Heart left ventricle (tissue), 16 donors: ENCODE results near the gene TNIK. TPM values are rescaled to one million over a fixed set of nuclear protein-coding genes. Genes with fewer than 3 reads are reported as not detected.

ENCODE experiments used
- ATAC-seq, 4 donors: fragments of 200-7000 bp; cut with Tn5 transposase; one replicate each; pipeline ENCODE4 v1.9.1; 2020 to 2022; ENCODE audit warnings: moderate library complexity in 4 of 4, mild to moderate bottlenecking in 3 of 4, moderate number of reproducible peaks in 1 of 4
- DNase-seq, 5 donors: peaks; one replicate each; pipeline ENCODE4 v3.0.0-alpha.2; 2020
- H3K27ac ChIP-seq, 12 donors: fragments of 200-600 bp; sonication (generic) in 4 of 12; one replicate each; pipeline versions ENCODE4 v1.5.0 to v1.8.0; 2016 to 2022; ENCODE audit warnings: mild to moderate bottlenecking in 2 of 12
- H3K27me3 ChIP-seq, 9 donors: fragments of 200-600 bp; sonication (generic) in 2 of 9; one replicate each; pipeline versions ENCODE4 v1.5.1 to v1.8.0; 2016 to 2022; ENCODE audit warnings: mild to moderate bottlenecking in 3 of 9
- H3K36me3 ChIP-seq, 9 donors: fragments of 200-600 bp; sonication (generic) in 2 of 9; one replicate each; pipeline versions ENCODE4 v1.5.0 to v1.8.0; 2018 to 2022; ENCODE audit warnings: mild to moderate bottlenecking in 2 of 9
- H3K4me1 ChIP-seq, 12 donors: fragments of 200-600 bp; sonication (generic) in 4 of 12; one replicate each; pipeline versions ENCODE4 v1.5.0 to v1.8.0; 2016 to 2022; ENCODE audit warnings: mild to moderate bottlenecking in 3 of 12
- H3K4me3 ChIP-seq, 12 donors: fragments of 200-600 bp; sonication (generic) in 4 of 12; one replicate each; pipeline versions ENCODE4 v1.5.0 to v1.8.0; 2017 to 2022; ENCODE audit warnings: mild to moderate bottlenecking in 9 of 12, moderate library complexity in 4 of 12
- H3K9me3 ChIP-seq, 12 donors: fragments of 200-600 bp; sonication (generic) in 4 of 12; one replicate each; pipeline versions ENCODE4 v1.5.0 to v1.8.0; 2016 to 2022; ENCODE audit warnings: mild to moderate bottlenecking in 1 of 12
- POLR2A ChIP-seq, 2 donors: fragments of 450-650 bp; IDR thresholded peaks; one replicate each; pipeline ENCODE4 v1.6.1; 2017; ENCODE audit warnings: antibody characterized with exemption in 2 of 2, mild to moderate bottlenecking in 2 of 2, moderate library complexity in 2 of 2
- WGBS, 4 donors: extraction: QIAGEN DNeasy Blood & Tissue Kit in 2 of 4; methylation state at CpG; one replicate each; pipeline versions ENCODE4 v1.1.5 to v1.1.7; 2013 to 2018; 5-methylcytosine and 5-hydroxymethylcytosine counted together
- intact Hi-C, 10 donors: fragments of 100-400 bp; cut with DNase I; formaldehyde crosslinking; loops; one replicate each; pipeline versions ENCODE4 v1.11.1 to v1.14.2; 2022
- polyA plus RNA-seq, 2 donors: library from polyadenylated mRNA; stranded (reverse); fragments of 200-250 nt; gene quantifications; one replicate each; pipeline ENCODE4 v1.2.3, GENCODE V29; 2013
- total RNA-seq, 9 donors: library from RNA; depleted of rRNA in 2 of 9; stranded (reverse); fragments of >200 nt in 2 of 9; fragmentation: NEBNext Ultra II Directional in 3 of 9; extraction: Animal tissue kit (Norgen Biotek cat#: 25700) in 3 of 9; gene quantifications; one replicate each; pipeline versions ENCODE4 v1.1.0 to v1.2.4, GENCODE V29; 2016 to 2023
- TF ChIP-seq, protein P1 (sequence below), 12 donors: fragments of 200-600 bp; sonication (generic) in 4 of 12; IDR thresholded peaks; one replicate each; pipeline versions ENCODE4 v1.5.0 to v1.8.0; 2018 to 2022; ENCODE audit warnings: antibody characterized with exemption in 12 of 12, mild to moderate bottlenecking in 5 of 12
- donor health status: ischemic (EF 13 %, LVEDD 7.1; RV severe dilation, severe dysfunction).
- donor health status: healthy with polysubstance abuse.
- donor health status: DM: no; HTN: yes; CAD: no.
- donor health status: DM: no; HTN: no; CAD: no.
- donor health status: ischemic (EF 25% LVEDD 6.9; RV normal size, moderate dysfunction).
- donor health status: ischemic (EF 25% LVEDD 5.7; RV mildly dilated, moderate dysfunction).
- donor health status: healthy.
- donor health status: DM: yes; HTN: yes; CAD: no.
- donor health status: ischemic (EF 35%, LVEDD 5.7; RV mildly dilated, moderate dysfunction).
- donor health status: nonischemic (EF 11% LVEDD 7.7; RV severe dilation, severe dysfunction).
- donor health status: DM: yes; HTN: yes; CAD: no.
- donor health status: PGD.
- donor health status: ischemic (EF 29% LVEDD 5.4; RV normal size, mild dysfunction).
- donor health status: nonischemic (EF 23%, LVEDD 6.1; RV moderate dilation, normal function).

Gene TNIK
- total and polyA plus RNA-seq, 11 donors = 12.3 to 51.6 (median 32.4) TPM

DNA sequence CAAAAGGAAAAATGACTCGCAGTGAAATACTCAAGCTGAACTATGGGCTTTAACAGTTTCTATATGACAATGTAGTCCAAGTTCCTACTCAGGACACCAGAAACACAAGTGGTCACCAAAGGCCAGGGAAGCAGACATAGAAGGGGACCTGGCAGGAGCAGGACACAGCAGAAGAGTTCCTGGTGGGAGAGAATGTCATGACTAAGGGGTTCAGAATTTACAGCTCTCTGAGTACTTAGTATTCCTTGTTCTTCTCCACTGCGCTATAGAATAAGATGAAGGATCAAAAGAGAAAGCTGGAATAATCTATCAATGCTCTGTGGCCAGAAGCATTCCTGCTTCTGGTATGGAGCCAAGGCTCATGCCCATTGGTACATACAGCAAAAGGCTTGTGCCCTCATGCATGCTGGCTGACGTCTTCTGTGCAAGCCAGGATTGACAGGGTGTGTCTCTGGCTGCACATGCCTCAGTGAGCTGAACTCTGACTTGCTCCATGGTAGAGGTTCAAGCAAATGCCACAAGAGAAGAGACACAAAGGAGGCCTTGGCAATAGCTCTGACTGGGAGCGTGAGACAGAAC lies 305.0 kb downstream of the TNIK start:
- ATAC-seq = peak in 3 of 4 donors; percentile 49 to 67 (median 60)
- Histone ChIP-seq H3K36me3 (peaks cover 0 to 38% (median 11%) of the 10 kb centered on the region in 9 donors), H3K9me3 (no peaks in the 10 kb centered on the region), H3K27me3 (no peaks in the 10 kb centered on the region), H3K4me3 (no peak overlapping the region), H3K4me1 (peaks cover 0 to 16% (median 0%) of the 10 kb centered on the region in 12 donors), H3K27ac (no peak overlapping the region)
- no peak for DNase-seq
- TF ChIP-seq POLR2A (IDR thresholded peaks at IDR 0.05) = no peak
- TF ChIP-seq, protein P1, sequence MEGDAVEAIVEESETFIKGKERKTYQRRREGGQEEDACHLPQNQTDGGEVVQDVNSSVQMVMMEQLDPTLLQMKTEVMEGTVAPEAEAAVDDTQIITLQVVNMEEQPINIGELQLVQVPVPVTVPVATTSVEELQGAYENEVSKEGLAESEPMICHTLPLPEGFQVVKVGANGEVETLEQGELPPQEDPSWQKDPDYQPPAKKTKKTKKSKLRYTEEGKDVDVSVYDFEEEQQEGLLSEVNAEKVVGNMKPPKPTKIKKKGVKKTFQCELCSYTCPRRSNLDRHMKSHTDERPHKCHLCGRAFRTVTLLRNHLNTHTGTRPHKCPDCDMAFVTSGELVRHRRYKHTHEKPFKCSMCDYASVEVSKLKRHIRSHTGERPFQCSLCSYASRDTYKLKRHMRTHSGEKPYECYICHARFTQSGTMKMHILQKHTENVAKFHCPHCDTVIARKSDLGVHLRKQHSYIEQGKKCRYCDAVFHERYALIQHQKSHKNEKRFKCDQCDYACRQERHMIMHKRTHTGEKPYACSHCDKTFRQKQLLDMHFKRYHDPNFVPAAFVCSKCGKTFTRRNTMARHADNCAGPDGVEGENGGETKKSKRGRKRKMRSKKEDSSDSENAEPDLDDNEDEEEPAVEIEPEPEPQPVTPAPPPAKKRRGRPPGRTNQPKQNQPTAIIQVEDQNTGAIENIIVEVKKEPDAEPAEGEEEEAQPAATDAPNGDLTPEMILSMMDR (IDR thresholded peaks at IDR 0.05) = no peak
- 76 to 94% (median 81%) methylated on average over 4 of the region's 4 CpGs for WGBS, 4 donors
- intact Hi-C loops = loop anchor here in 3 of 10 donors (10.0 kb wide), 1 partner anchor 410 kb away; no protein-coding TSS in a partner anchor

DNA sequence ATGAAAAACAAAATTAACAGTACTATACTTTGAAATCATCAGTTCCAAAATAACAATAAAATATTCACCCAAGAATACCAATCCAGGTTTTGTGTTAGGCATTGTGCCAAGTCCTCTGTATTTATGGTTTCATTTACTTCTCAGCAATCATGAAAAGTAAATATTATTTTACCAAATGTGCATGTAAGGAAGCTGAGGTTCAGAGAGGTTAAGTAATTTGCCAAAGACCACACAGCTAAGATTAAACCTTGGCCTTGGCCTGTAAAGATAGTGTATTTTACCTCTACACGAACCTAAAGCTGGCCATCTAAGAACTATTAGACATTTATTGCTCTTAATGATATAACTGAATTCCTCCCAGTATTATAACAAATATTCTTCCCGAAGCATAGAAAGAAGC lies 309.3 kb downstream of the TNIK start:
- peaks cover 0 to 25% (median 4%) of the 10 kb centered on the region in 9 donors for H3K36me3 ChIP-seq
- TF ChIP-seq, protein P1 (IDR thresholded peaks at IDR 0.05) = no peak
- TF ChIP-seq POLR2A (IDR thresholded peaks at IDR 0.05) = no peak
- DNase-seq = no peak
- ATAC-seq = no peak
- no peak overlapping the region for H3K27ac ChIP-seq
- no peaks in the 10 kb centered on the region for H3K9me3 ChIP-seq
- no peaks in the 10 kb centered on the region for H3K27me3 ChIP-seq
- intact Hi-C loops = loop anchor here in 3 of 10 donors (10.0 kb wide), 1 partner anchor 414 kb away; no protein-coding TSS in a partner anchor
- H3K4me1 ChIP-seq = peaks cover 0 to 9% (median 0%) of the 10 kb centered on the region in 12 donors
- H3K4me3 ChIP-seq = no peak overlapping the region
- 74 to 79% (median 77%) methylated on average over 2 of the region's 2 CpGs for WGBS, 4 donors

DNA sequence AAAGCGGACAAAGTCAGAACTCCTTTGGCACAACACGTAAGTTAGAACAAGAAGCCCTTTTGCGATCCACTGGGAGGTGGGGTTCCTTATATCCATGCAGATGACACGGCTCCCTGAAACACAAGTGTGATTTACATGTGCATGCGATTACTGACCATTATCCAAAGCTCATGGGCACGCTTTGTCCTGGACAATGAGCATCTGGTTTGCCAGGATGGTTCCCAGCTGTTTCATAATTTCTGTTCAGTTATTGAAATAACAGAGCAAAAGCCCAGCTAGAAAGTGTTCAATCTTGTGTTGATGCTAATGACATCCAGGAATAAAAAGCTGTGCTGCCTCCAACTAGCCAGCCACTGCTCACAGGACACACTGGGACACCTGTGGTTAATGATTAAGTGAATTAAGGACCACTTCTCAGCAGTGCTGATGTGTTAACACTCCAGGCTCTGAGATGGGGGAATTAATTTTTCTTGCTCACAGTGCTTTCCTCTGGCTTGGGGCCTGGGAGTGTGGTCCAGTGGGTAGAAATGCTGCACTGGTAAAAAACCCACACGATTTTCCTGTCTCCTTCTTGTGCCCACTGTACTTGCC lies 310.6 kb downstream of the TNIK start:
- intact Hi-C loops = loop anchor here in 4 of 10 donors (10.0 kb wide), 2 partner anchors 185 to 415 kb away; no protein-coding TSS in a partner anchor

DNA sequence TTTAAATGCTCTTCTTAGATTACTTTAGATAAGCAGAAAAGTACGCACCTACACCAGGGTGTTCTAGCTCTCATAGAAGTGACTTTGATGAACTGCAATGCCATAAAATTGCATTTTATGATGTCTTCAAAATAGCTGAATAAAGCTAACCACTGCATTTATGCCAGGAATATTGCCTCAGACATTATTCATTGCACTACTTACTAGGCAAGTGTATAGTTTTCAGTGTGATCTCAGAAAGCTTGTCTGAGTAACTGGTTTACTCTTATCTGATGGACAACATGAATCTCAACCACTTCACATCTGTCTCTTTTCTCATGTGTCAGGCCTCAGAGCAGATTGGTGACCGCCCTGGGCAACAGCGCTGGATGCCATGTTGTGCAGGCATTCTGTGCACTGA lies 314.4 kb downstream of the TNIK start:
- H3K27ac ChIP-seq = no peak overlapping the region
- H3K4me1 ChIP-seq = peaks cover 0 to 5% (median 0%) of the 10 kb centered on the region in 12 donors
- TF ChIP-seq, protein P1 (IDR thresholded peaks at IDR 0.05) = no peak
- TF ChIP-seq POLR2A (IDR thresholded peaks at IDR 0.05) = no peak
- DNase-seq = no peak
- 92 to 98% (median 97%) methylated on average over 3 of the region's 3 CpGs for WGBS, 4 donors
- ATAC-seq = no peak
- no peak overlapping the region for H3K4me3 ChIP-seq
- H3K9me3 ChIP-seq = no peaks in the 10 kb centered on the region
- no peaks in the 10 kb centered on the region for H3K27me3 ChIP-seq
- peaks cover 0 to 24% (median 4%) of the 10 kb centered on the region in 9 donors for H3K36me3 ChIP-seq
- intact Hi-C loops = loop anchor here in 1 of 10 donors (10.0 kb wide), 1 partner anchor 181 kb away; no protein-coding TSS in a partner anchor

More for the DNA sequence above, 310.6 kb downstream of the TNIK start:
- Histone ChIP-seq H3K4me3 (no peak overlapping the region), H3K27me3 (no peaks in the 10 kb centered on the region), H3K36me3 (peaks cover 0 to 22% (median 0%) of the 10 kb centered on the region in 9 donors), H3K9me3 (no peaks in the 10 kb centered on the region), H3K4me1 (peaks cover 0 to 5% (median 0%) of the 10 kb centered on the region in 12 donors), H3K27ac (no peak overlapping the region)
- ATAC-seq = no peak
- no peak for TF ChIP-seq POLR2A (IDR thresholded peaks at IDR 0.05)
- TF ChIP-seq, protein P1 (IDR thresholded peaks at IDR 0.05) = no peak
- WGBS, 4 donors = 82 to 85% (median 83%) methylated on average over 7 of the region's 7 CpGs
- DNase-seq = no peak
